Measurements from ENCODE around the gene FBXW4.

The FBXW4 gene

DNA sequence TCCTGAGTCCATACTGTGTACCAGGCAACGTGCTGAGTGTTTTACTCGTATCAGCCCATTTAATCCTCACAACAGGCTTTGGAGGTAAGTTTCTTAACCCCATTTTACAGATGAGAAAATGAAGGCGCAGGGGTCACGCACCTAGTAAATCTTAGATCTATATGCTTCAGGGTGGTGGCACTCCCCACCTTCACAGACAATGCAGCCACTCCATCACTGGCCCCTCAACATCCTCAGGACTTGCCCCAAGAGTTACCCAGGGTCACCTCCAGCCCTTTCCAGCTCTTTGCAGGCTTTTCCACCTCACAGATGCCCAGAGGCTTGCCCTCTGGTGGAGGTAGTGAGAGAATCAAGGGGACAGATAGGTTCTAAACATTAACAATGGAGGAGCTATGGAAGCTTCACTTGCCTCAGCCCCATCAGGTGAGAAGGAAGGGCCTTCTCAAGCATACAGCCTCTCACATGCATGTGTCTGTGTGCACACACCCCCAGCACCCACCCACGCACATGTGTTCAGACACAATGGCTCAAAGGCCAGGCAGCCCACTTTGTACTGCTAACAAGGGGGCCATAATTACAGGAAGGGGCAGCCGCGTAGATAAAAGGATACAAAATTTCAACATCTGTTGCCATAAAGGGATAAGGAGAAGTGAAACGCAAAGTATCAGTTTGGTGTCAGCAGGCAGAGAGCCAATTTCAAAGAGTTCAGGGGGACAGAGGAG lies 77.7 kb downstream of the FBXW4 start:
- Histone ChIP-seq H4K8ac (ENCODE audit: low read depth, low read length) (no peak overlapping the region), H3K18ac (ENCODE audit: low read length) (peak overlapping the region; percentile 69), H3K79me1 (ENCODE audit: low read depth, low read length) (no peaks in the 10 kb centered on the region), H2BK5ac (ENCODE audit: low read length) (no peak overlapping the region), H3K4me3 (ENCODE audit: low read length in 2 of 2) (no peak overlapping the region), H3K9me3 (replicated peaks in 1 of 2; ENCODE audit: control insufficient read depth in 2 of 2, insufficient read depth in 1 of 2, low read depth in 1 of 2, low read length in 2 of 2) (no peaks in the 10 kb centered on the region), H2AK5ac (ENCODE audit: low read depth, low read length) (peak overlapping the region; percentile 9), H3K9ac (ENCODE audit: low read depth, low read length, poor library complexity) (no peak overlapping the region), H2BK15ac (ENCODE audit: low read length) (no peak overlapping the region), H3K4me2 (ENCODE audit: insufficient read depth, low read length, poor library complexity, severe bottlenecking) (no peak overlapping the region), H2BK120ac (ENCODE audit: low read depth, low read length) (no peak overlapping the region), H3K36me3 (replicated peaks in 1 of 2; ENCODE audit: control insufficient read depth in 2 of 2, insufficient read depth in 2 of 2, low read length in 2 of 2) (peaks cover 0 to under 1% of the 10 kb centered on the region in 2 donors), H3K4ac (ENCODE audit: low read length) (no peak overlapping the region), H2BK12ac (ENCODE audit: low read length) (no peak overlapping the region), H3K27ac (replicated peaks; ENCODE audit: low read length) (no peak overlapping the region), H3K27me3 (ENCODE audit: control insufficient read depth in 3 of 3, insufficient read depth in 3 of 3, low read depth in 1 of 3, low read length in 3 of 3) (peaks cover 0 to 74% (median 0%) of the 10 kb centered on the region in 3 experiments), H3K14ac (ENCODE audit: low read length) (no peak overlapping the region), H2AFZ (ENCODE audit: low read length) (no peak overlapping the region), H4K91ac (ENCODE audit: low read depth, low read length, poor library complexity) (no peak overlapping the region), H3K23ac (ENCODE audit: low read depth, low read length, poor library complexity) (no peak overlapping the region), H3K4me1 (ENCODE audit: control insufficient read depth in 2 of 2, insufficient read depth in 1 of 2, low read depth in 1 of 2, low read length in 2 of 2) (peaks cover 10 to 51% of the 10 kb centered on the region in 2 donors)
- DNase-seq (ENCODE audit: low spot score) = no peak
- WGBS, 2 donors (ENCODE audit: extremely low coverage in 2 of 2, insufficient read length in 2 of 2, insufficient replicate concordance in 1 of 2) = no CpG with 5 or more reads among the region's 8 CpGs

DNA sequence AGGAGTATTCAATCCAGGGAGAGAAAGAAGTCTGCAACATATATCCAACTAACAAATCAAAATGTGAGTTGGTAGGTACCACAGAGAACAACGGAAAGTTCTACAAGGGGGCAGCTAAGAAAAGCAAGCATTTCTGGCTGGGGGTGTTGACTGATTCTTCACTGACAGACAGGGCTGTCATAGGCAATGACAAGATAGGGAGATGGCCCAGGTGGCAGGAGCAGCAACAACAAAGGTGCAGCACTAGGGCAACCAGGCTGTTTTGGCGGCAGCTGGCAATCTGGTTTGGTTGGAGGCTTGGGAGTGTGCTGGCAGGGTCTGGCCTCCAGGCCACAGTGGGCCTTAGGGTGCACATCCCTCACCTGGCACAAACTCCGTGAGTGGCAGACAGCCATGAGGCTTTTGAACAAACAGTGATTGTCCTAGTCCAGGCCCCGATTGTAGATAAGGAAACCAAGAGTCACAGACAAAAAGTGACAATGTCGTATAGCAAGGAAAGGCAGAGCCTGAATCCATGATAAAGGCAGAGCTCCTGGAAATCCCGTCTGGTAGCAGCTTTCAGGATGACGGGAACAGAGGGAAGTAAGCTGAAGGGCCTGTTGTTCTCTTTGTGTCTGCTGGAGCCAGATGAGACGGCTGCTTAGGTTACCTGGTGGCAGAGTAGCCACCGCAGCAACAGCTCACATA lies 78.4 kb downstream of the FBXW4 start:
- Histone ChIP-seq H2BK12ac (ENCODE audit: low read length) (no peak overlapping the region), H2BK5ac (ENCODE audit: low read length) (no peak overlapping the region), H3K27me3 (ENCODE audit: control insufficient read depth in 3 of 3, insufficient read depth in 3 of 3, low read depth in 1 of 3, low read length in 3 of 3) (peaks cover 0 to 71% (median 0%) of the 10 kb centered on the region in 3 experiments), H2AFZ (ENCODE audit: low read length) (no peak overlapping the region), H4K8ac (ENCODE audit: low read depth, low read length) (no peak overlapping the region), H3K9ac (ENCODE audit: low read depth, low read length, poor library complexity) (no peak overlapping the region), H2BK15ac (ENCODE audit: low read length) (no peak overlapping the region), H3K79me1 (ENCODE audit: low read depth, low read length) (no peaks in the 10 kb centered on the region), H3K4ac (ENCODE audit: low read length) (no peak overlapping the region), H2BK120ac (ENCODE audit: low read depth, low read length) (no peak overlapping the region), H2AK5ac (ENCODE audit: low read depth, low read length) (peak overlapping the region; percentile 23), H3K9me3 (replicated peaks in 1 of 2; ENCODE audit: control insufficient read depth in 2 of 2, insufficient read depth in 1 of 2, low read depth in 1 of 2, low read length in 2 of 2) (no peaks in the 10 kb centered on the region), H3K4me2 (ENCODE audit: insufficient read depth, low read length, poor library complexity, severe bottlenecking) (no peak overlapping the region), H4K91ac (ENCODE audit: low read depth, low read length, poor library complexity) (no peak overlapping the region), H3K36me3 (replicated peaks in 1 of 2; ENCODE audit: control insufficient read depth in 2 of 2, insufficient read depth in 2 of 2, low read length in 2 of 2) (peaks cover 0 to 5% of the 10 kb centered on the region in 2 donors), H3K27ac (replicated peaks; ENCODE audit: low read length) (peak overlapping the region; percentile 18), H3K4me1 (ENCODE audit: control insufficient read depth in 2 of 2, insufficient read depth in 1 of 2, low read depth in 1 of 2, low read length in 2 of 2) (peaks cover 11 to 51% of the 10 kb centered on the region in 2 donors), H3K23ac (ENCODE audit: low read depth, low read length, poor library complexity) (no peak overlapping the region), H3K18ac (ENCODE audit: low read length) (peak overlapping the region; percentile 63), H3K4me3 (ENCODE audit: low read length in 2 of 2) (no peak overlapping the region), H3K14ac (ENCODE audit: low read length) (no peak overlapping the region)
- DNase-seq (ENCODE audit: low spot score) = no peak
- no CpG with 5 or more reads among the region's 9 CpGs for WGBS, 2 donors (ENCODE audit: extremely low coverage in 2 of 2, insufficient read length in 2 of 2, insufficient replicate concordance in 1 of 2)

DNA sequence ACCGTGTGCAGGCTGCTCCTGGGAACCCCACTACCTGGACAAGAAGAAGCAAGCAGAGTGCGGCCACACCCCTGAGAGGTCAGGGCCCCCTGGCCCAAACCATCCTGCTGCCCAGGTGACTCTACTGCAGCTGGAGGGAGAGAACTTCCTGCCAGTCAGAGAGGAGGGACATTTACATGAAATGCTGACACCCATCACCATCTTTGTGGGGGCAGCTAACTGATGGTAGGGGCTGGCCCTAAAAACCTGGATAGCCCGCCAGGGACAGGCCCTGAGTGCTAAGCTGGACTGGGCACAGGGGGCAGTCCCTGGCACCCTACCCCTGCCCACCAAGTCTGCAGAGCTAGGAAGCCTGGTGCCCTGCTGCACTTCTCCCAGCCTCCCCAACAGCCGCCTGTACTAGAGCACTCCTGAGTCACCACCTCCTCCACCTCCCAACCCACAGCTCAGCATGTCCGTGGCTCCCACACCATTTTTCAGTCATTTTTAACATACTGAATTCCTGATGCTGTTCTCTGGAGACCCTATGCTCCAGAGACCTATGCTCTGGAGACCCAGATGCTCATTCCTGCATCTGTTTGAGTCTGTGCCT lies 79.3 kb downstream of the FBXW4 start:
- Histone ChIP-seq H4K8ac (ENCODE audit: low read depth, low read length) (peak overlapping the region; percentile 29), H2BK120ac (ENCODE audit: low read depth, low read length) (peak overlapping the region; percentile 68), H3K4me3 (ENCODE audit: low read length in 2 of 2) (no peak overlapping the region), H3K23ac (ENCODE audit: low read depth, low read length, poor library complexity) (no peak overlapping the region), H2AFZ (ENCODE audit: low read length) (no peak overlapping the region), H4K91ac (ENCODE audit: low read depth, low read length, poor library complexity) (peak overlapping the region; percentile 9), H3K79me1 (ENCODE audit: low read depth, low read length) (no peaks in the 10 kb centered on the region), H3K27me3 (ENCODE audit: control insufficient read depth in 3 of 3, insufficient read depth in 3 of 3, low read depth in 1 of 3, low read length in 3 of 3) (peaks cover 0 to 62% (median 0%) of the 10 kb centered on the region in 3 experiments), H3K27ac (replicated peaks; ENCODE audit: low read length) (peak overlapping the region; percentile 37), H3K18ac (ENCODE audit: low read length) (peak overlapping the region; percentile 82), H2AK5ac (ENCODE audit: low read depth, low read length) (peak overlapping the region; percentile 74), H3K4ac (ENCODE audit: low read length) (no peak overlapping the region), H2BK15ac (ENCODE audit: low read length) (peak overlapping the region; percentile 43), H3K9ac (ENCODE audit: low read depth, low read length, poor library complexity) (no peak overlapping the region), H2BK5ac (ENCODE audit: low read length) (peak overlapping the region; percentile 72), H3K36me3 (replicated peaks in 1 of 2; ENCODE audit: control insufficient read depth in 2 of 2, insufficient read depth in 2 of 2, low read length in 2 of 2) (peaks cover 0 to 9% of the 10 kb centered on the region in 2 donors), H3K4me2 (ENCODE audit: insufficient read depth, low read length, poor library complexity, severe bottlenecking) (no peak overlapping the region), H2BK12ac (ENCODE audit: low read length) (peak overlapping the region; percentile 36), H3K9me3 (replicated peaks in 1 of 2; ENCODE audit: control insufficient read depth in 2 of 2, insufficient read depth in 1 of 2, low read depth in 1 of 2, low read length in 2 of 2) (no peaks in the 10 kb centered on the region), H3K14ac (ENCODE audit: low read length) (peak overlapping the region; percentile 65), H3K4me1 (ENCODE audit: control insufficient read depth in 2 of 2, insufficient read depth in 1 of 2, low read depth in 1 of 2, low read length in 2 of 2) (peaks cover 11 to 51% of the 10 kb centered on the region in 2 donors)
- no CpG with 5 or more reads among the region's 5 CpGs for WGBS, 2 donors (ENCODE audit: extremely low coverage in 2 of 2, insufficient read length in 2 of 2, insufficient replicate concordance in 1 of 2)
- no peak for DNase-seq (ENCODE audit: low spot score)

Measured in neuronal stem cell (in vitro differentiated cells).